GM19240 (cell line): ENCODE data around the gene APOB.

Experiments
- DNase-seq: peaks from one replicate; pipeline ENCODE4 v3.0.0; 2011; ENCODE audit warnings: low spot score; ENCODE audit not compliant: insufficient read length

APOB gene

GRCh38 chr2:21005111-21005699 lies 38.7 kb downstream of the APOB start:
- DNase-seq = no peak

- DNase-seq = no peak
Measured at GRCh38 chr2:21004181-21004572, 39.7 kb downstream of the APOB start.

- DNase-seq = no peak
Measured at GRCh38 chr2:21003572-21004180, 40.2 kb downstream of the APOB start.

- DNase-seq = no peak
Measured at GRCh38 chr2:21002814-21003192, 41.1 kb downstream of the APOB start.

GRCh38 chr2:21001988-21002813 lies 41.7 kb downstream of the APOB start:
- DNase-seq = no peak

GRCh38 chr2:21001225-21001946 lies 42.5 kb downstream of the APOB start:
- DNase-seq = no peak

GRCh38 chr2:20999906-21000645 lies 43.8 kb downstream of the APOB start:
- no peak for DNase-seq

- DNase-seq = no peak
Measured at GRCh38 chr2:20998972-20999905, 44.6 kb downstream of the APOB start.

- DNase-seq = no peak
Measured at GRCh38 chr2:20997953-20998722, 45.7 kb downstream of the APOB start.

- DNase-seq = no peak
Measured at GRCh38 chr2:20994130-20994529, 49.7 kb downstream of the APOB start.

GRCh38 chr2:20992201-20992711 lies 51.6 kb downstream of the APOB start:
- no peak for DNase-seq

- DNase-seq = no peak
Measured at GRCh38 chr2:20990442-20991430, 53.1 kb downstream of the APOB start.

GRCh38 chr2:20989404-20989803 lies 54.5 kb downstream of the APOB start:
- no peak for DNase-seq

- no peak for DNase-seq
Measured at GRCh38 chr2:20988905-20989304, 55.0 kb downstream of the APOB start.

GRCh38 chr2:20986024-20986939 lies 57.6 kb downstream of the APOB start:
- no peak for DNase-seq

GRCh38 chr2:20985062-20985461 lies 58.8 kb downstream of the APOB start:
- DNase-seq = no peak

GRCh38 chr2:20984408-20984807 lies 59.5 kb downstream of the APOB start:
- DNase-seq = no peak
